Stomach (tissue), 4 donors: ENCODE measurements around the gene PLCB1.

Experiments used
- CTCF ChIP-seq, 7 experiments: fragments of 450-650 bp in 4 of 7; fragments of 200-600 bp in 3 of 7; sonication (generic) in 3 of 7; IDR thresholded peaks; one replicate each; pipeline ENCODE4 v1.5.1; 2016 to 2019; ENCODE audit warnings: antibody characterized with exemption in 7 of 7, control low read depth in 2 of 7, mild to moderate bottlenecking in 1 of 7
- EP300 ChIP-seq: sonication (generic); formaldehyde crosslinking; IDR thresholded peaks from one replicate; pipeline ENCODE4 v1.6.1; 2017; ENCODE audit warnings: antibody characterized with exemption
- POLR2AphosphoS5 ChIP-seq, 3 donors: sonication (generic); formaldehyde crosslinking; IDR thresholded peaks; one replicate each; pipeline ENCODE4 v1.6.1; 2016; ENCODE audit warnings: antibody characterized with exemption in 3 of 3

GRCh38 chr20:8306937-8307336 lies 174.9 kb downstream of the PLCB1 start:
- TF ChIP-seq EP300 (no peak), CTCF (IDR thresholded peaks at IDR 0.05) (no peak), POLR2AphosphoS5 (IDR thresholded peaks at IDR 0.05) (no peak)
